Fibroblast of lung (primary cell): ENCODE data around the gene DDX59. TPM values are rescaled to one million over a fixed set of nuclear protein-coding genes. Genes with fewer than 3 reads are reported as not detected.
A peak's percentile ranks its signal among the peaks of the same experiment; 100 is the strongest.

Experiments used
- DNase-seq, 2 donors: peaks; one replicate each; pipeline versions ENCODE4 v3.0.0 to v3.0.0-alpha.2; 2010; ENCODE audit warnings: low read depth in 2 of 2
- H2AFZ ChIP-seq: 2 replicates; pipeline ENCODE4 v1.5.1; 2012; ENCODE audit warnings: low read length, control low read depth, inconsistent platforms
- H3K27ac ChIP-seq: 2 replicates; pipeline ENCODE4 v1.5.1; 2011; ENCODE audit warnings: low read length, control low read depth; ENCODE audit not compliant: insufficient read depth
- H3K27me3 ChIP-seq: 2 replicates; pipeline ENCODE4 v1.5.1; 2011; ENCODE audit warnings: mild to moderate bottlenecking, low read length; ENCODE audit not compliant: control insufficient read depth, insufficient read depth
- H3K36me3 ChIP-seq: 2 replicates; pipeline ENCODE4 v1.5.1; 2011; ENCODE audit warnings: low read length; ENCODE audit not compliant: control insufficient read depth, insufficient read depth
- H3K4me1 ChIP-seq: 2 replicates; pipeline ENCODE4 v1.5.1; 2011; ENCODE audit warnings: low read length; ENCODE audit not compliant: control insufficient read depth, insufficient read depth; ENCODE audit errors: extremely low read depth
- H3K4me2 ChIP-seq: 2 replicates; pipeline ENCODE4 v1.5.1; 2011; ENCODE audit warnings: low read length, control low read depth; ENCODE audit not compliant: insufficient read depth; ENCODE audit errors: extremely low read depth
- H3K4me3 ChIP-seq, 4 experiments: fragments of 200-600 bp in 1 of 4; sonication (generic) in 1 of 4; replicated peaks in 1 of 4; 2 replicates each; pipeline ENCODE4 v1.5.1; 2011 to 2016; ENCODE audit warnings: low read length in 4 of 4, low read depth in 3 of 4, mild to moderate bottlenecking in 3 of 4, control low read depth in 2 of 4, inconsistent platforms in 1 of 4, mixed read lengths in 1 of 4; ENCODE audit not compliant: insufficient read depth in 1 of 4; ENCODE audit errors: control extremely low read depth in 1 of 4
- H3K79me2 ChIP-seq: 2 replicates; pipeline ENCODE4 v1.5.1; 2012; ENCODE audit warnings: mild to moderate bottlenecking, low read length, inconsistent platforms; ENCODE audit not compliant: control insufficient read depth, insufficient read depth
- H3K9ac ChIP-seq: 2 replicates; pipeline ENCODE4 v1.5.1; 2011; ENCODE audit warnings: mild to moderate bottlenecking, low read length, control low read depth; ENCODE audit not compliant: insufficient read depth
- H3K9me3 ChIP-seq: 2 replicates; pipeline ENCODE4 v1.5.1; 2012; ENCODE audit warnings: low read depth, low read length; ENCODE audit not compliant: control insufficient read depth, insufficient read depth
- H4K20me1 ChIP-seq: 2 replicates; pipeline ENCODE4 v1.5.1; 2011; ENCODE audit warnings: low read length; ENCODE audit not compliant: control insufficient read depth, insufficient read depth; ENCODE audit errors: extremely low read depth
- EZH2 ChIP-seq: IDR thresholded peaks from 2 replicates; pipeline ENCODE4 v1.5.1; 2012; ENCODE audit warnings: low read length, control low read depth, mild to moderate bottlenecking; ENCODE audit errors: missing control alignments
- polyA plus RNA-seq, 2 donors: library from polyadenylated mRNA; depleted of rRNA in 1 of 2; stranded (reverse) in 1 of 2; unstranded in 1 of 2; fragments of >200 nt; gene quantifications; 2 replicates each; pipeline ENCODE4 v1.2.1, GENCODE V29; 2011 to 2012; ENCODE audit warnings: missing spikeins in 1 of 2
- total RNA-seq: library from RNA; depleted of rRNA; stranded (reverse); fragments of >200 nt; gene quantifications from 2 replicates; pipeline ENCODE4 v1.2.1, GENCODE V29; 2014
- TF ChIP-seq, protein P1 (sequence below), 2 donors: IDR thresholded peaks in 1 of 2; conservative IDR thresholded peaks in 1 of 2; 1 replicate in 1 of 2; 2 replicates in 1 of 2; pipeline ENCODE4 v1.5.1; 2011 to 2012; ENCODE audit warnings: low read length in 2 of 2, control low read depth in 1 of 2, inconsistent platforms in 1 of 2, low read depth in 1 of 2, mild to moderate bottlenecking in 1 of 2

DDX59 gene
- total and polyA plus RNA-seq, 2 donors (not counting 1 experiment from before 2014, with no cell fraction given) = 14.0 to 18.7 TPM

DNA sequence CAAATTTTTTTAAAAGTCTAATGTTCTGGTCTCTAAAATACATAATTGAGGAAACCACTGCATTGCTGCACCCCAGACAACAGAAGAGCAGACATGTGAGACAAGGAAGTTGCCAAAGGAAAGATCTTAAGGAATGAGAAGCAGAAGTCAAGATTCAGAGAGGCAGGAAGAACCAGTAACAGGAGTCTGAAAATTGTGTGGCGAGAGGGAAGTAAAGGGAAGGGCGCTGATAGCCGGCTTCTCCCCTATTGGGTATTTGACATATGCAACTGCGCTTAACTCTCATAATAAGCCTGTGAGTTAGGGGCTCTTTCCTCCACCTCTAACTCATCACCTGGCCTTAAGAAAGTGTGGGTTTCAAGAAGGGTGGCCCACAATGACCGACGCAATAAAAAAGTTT is 27.2 kb downstream of the DDX59 start:
- no peak for TF ChIP-seq EZH2
- Histone ChIP-seq H3K4me3 (no peak overlapping the region), H3K9me3 (no peaks in the 10 kb centered on the region), H3K27ac (no peak overlapping the region), H3K79me2 (no peaks in the 10 kb centered on the region), H3K4me2 (no peak overlapping the region), H3K36me3 (no peaks in the 10 kb centered on the region), H3K27me3 (no peaks in the 10 kb centered on the region), H3K9ac (no peak overlapping the region), H3K4me1 (peaks cover 11% of the 10 kb centered on the region), H4K20me1 (no peaks in the 10 kb centered on the region), H2AFZ (no peak overlapping the region)
- DNase-seq = peak in 1 of 2 donors; percentile 22

DNA sequence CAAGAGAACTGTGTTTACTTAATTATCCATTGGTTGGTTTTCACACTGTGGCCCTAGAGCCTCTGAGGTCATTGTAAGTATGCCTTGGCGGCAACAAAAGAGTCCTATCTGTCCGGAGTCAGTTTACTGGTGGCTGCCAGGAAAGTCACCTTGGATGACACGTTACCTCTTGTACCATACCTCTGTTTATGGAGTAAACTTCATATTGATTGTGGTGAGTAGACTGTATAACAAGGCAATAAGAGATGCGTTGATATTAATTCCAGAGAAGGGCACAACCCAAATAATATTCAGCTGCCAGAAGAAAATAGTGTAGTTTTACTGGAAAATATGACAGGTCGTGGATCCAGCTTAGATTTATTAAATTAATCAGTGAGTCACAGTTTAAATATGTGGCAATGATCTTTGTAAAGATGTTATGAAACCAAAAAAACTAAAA is 28.7 kb downstream of the DDX59 start:
- DNase-seq = peak; percentile 31 to 37
- H3K9me3 ChIP-seq = no peaks in the 10 kb centered on the region
- peaks cover 11% of the 10 kb centered on the region for H3K4me1 ChIP-seq
- H3K27ac ChIP-seq = no peak overlapping the region
- H3K79me2 ChIP-seq = no peaks in the 10 kb centered on the region
- H3K4me2 ChIP-seq = no peak overlapping the region
- no peaks in the 10 kb centered on the region for H3K36me3 ChIP-seq
- no peaks in the 10 kb centered on the region for H3K27me3 ChIP-seq
- no peak overlapping the region for H2AFZ ChIP-seq
- H3K4me3 ChIP-seq = no peak overlapping the region
- H3K9ac ChIP-seq = no peak overlapping the region
- TF ChIP-seq, protein P1, sequence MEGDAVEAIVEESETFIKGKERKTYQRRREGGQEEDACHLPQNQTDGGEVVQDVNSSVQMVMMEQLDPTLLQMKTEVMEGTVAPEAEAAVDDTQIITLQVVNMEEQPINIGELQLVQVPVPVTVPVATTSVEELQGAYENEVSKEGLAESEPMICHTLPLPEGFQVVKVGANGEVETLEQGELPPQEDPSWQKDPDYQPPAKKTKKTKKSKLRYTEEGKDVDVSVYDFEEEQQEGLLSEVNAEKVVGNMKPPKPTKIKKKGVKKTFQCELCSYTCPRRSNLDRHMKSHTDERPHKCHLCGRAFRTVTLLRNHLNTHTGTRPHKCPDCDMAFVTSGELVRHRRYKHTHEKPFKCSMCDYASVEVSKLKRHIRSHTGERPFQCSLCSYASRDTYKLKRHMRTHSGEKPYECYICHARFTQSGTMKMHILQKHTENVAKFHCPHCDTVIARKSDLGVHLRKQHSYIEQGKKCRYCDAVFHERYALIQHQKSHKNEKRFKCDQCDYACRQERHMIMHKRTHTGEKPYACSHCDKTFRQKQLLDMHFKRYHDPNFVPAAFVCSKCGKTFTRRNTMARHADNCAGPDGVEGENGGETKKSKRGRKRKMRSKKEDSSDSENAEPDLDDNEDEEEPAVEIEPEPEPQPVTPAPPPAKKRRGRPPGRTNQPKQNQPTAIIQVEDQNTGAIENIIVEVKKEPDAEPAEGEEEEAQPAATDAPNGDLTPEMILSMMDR (conservative IDR thresholded peaks at IDR 0.05 in 1 of 2, IDR thresholded peaks at IDR 0.05 in 1 of 2; ENCODE audit: low read depth in 1 of 2, low read length in 2 of 2) = no peak
- TF ChIP-seq EZH2 = no peak
- no peaks in the 10 kb centered on the region for H4K20me1 ChIP-seq

DNA sequence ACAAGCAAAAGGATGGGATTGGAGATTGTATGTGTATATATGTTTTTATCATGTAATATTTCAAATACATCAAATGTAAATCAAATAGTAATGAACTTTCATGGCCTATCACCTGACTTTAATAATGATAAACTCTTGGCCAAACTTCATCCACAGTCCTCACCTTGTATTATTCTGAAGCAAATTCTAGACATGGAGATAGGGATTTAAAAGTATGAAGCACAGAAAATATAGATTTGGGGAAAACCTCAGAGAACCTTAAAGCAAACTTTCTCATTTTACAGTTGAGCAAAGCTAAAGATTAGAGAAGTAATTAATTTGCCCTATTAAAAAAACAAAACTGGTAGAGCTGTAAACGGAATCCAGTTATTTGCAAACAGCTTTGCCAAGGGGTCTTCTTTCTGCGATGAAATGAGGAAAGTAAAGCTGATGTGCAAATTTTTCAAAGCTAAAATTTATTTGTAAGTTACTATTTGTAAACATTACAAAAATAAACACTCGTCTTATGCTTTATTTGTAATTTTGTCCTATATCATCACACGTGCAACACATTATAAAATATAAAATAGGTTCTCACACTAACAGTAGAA is 29.2 kb downstream of the DDX59 start:
- Histone ChIP-seq H3K36me3 (no peaks in the 10 kb centered on the region), H2AFZ (peak overlapping the region; percentile 47), H3K27ac (peak overlapping the region; percentile 80), H3K27me3 (no peaks in the 10 kb centered on the region), H4K20me1 (no peaks in the 10 kb centered on the region), H3K9me3 (no peaks in the 10 kb centered on the region), H3K4me1 (peaks cover 11% of the 10 kb centered on the region), H3K79me2 (no peaks in the 10 kb centered on the region), H3K4me3 (no peak overlapping the region), H3K4me2 (no peak overlapping the region), H3K9ac (no peak overlapping the region)
- DNase-seq = no peak
- TF ChIP-seq, protein P1 (conservative IDR thresholded peaks at IDR 0.05 in 1 of 2, IDR thresholded peaks at IDR 0.05 in 1 of 2; ENCODE audit: low read depth in 1 of 2, low read length in 2 of 2) = no peak
- TF ChIP-seq EZH2 = no peak
